K562 (cell line): ENCODE measurements around the gene KRTAP2-2. TPM values are rescaled to one million over a fixed set of nuclear protein-coding genes. Genes with fewer than 3 reads are reported as not detected.
"Not testable (repeated sequence)": the region's sequence is repeated elsewhere in the genome, so short reads cannot be mapped to it uniquely, and the experiment has no call there.

Source experiments
- ATAC-seq: fragments of 200-7000 bp; cut with Tn5 transposase; 3 replicates; pipeline ENCODE4 v1.9.1; 2020; ENCODE audit warnings: moderate library complexity
- BruUV-seq: library from RNA; stranded (reverse); fragments of 400-500 nt; replicated peaks from 2 replicates; lab custom pipeline; 2021; lab: Mats Ljungman, UMichigan
- CTCF ChIA-PET: fragments of 300-600 bp; formaldehyde crosslinking; extraction: SDS; loops from one replicate; lab custom pipeline; 2021; ENCODE audit warnings: low intra/inter-chr PET ratio; lab: Yijun Ruan, JAX
- POLR2A ChIA-PET: fragments of 300-600, 350-650 bp; sonication (Branson Sonifier 250); formaldehyde crosslinking; extraction: SDS; loops from one replicate; lab custom pipeline; 2021; ENCODE audit warnings: antibody characterized with exemption, inconsistent platforms; lab: Yijun Ruan, JAX
- DNase-seq, 4 experiments: peaks; one replicate each; pipeline versions ENCODE4 v3.0.0 to v3.0.0-alpha.2; 2011 to 2018; ENCODE audit warnings: low spot score in 3 of 4, mixed read lengths in 3 of 4; ENCODE audit errors: extremely low read depth in 1 of 4
- FAIRE-seq: peaks from 2 replicates; lab custom pipeline; 2011; peaks lifted over from hg19 to GRCh38; lab: Jason Lieb, UNC
- H2AFZ ChIP-seq: 2 replicates; pipeline ENCODE4 v1.6.0; 2011; ENCODE audit warnings: low read depth, low read length, control low read depth, inconsistent platforms
- H3K27ac ChIP-seq: fragments of 200-600 bp; 3 replicates; pipeline ENCODE4 v1.8.0; 2011; ENCODE audit warnings: low read depth, mild to moderate bottlenecking, control low read depth, inconsistent platforms, low read length, moderate library complexity, mixed read lengths; ENCODE audit errors: extremely low read depth
- H3K27me3 ChIP-seq, 2 experiments: fragments of 300-600 bp in 1 of 2; 2 replicates in 1 of 2; 3 replicates in 1 of 2; pipeline versions ENCODE4 v1.6.0 to v1.8.0; 2011; ENCODE audit warnings: inconsistent platforms in 2 of 2, low read length in 2 of 2, mild to moderate bottlenecking in 1 of 2, mixed read lengths in 1 of 2, moderate library complexity in 1 of 2; ENCODE audit not compliant: control insufficient read depth in 2 of 2, insufficient read depth in 2 of 2
- H3K36me3 ChIP-seq: fragments of 300-600 bp; 3 replicates; pipeline ENCODE4 v1.8.0; 2011; ENCODE audit warnings: mild to moderate bottlenecking, low read length, inconsistent platforms; ENCODE audit not compliant: control insufficient read depth, insufficient read depth
- H3K4me1 ChIP-seq, 2 experiments: fragments of 200-600 bp in 1 of 2; replicated peaks in 1 of 2; 2 replicates in 1 of 2; 3 replicates in 1 of 2; pipeline versions ENCODE4 v1.5.1 to v1.8.0; 2011; ENCODE audit warnings: inconsistent platforms in 2 of 2, low read length in 2 of 2, mild to moderate bottlenecking in 1 of 2, mixed read lengths in 1 of 2, moderate library complexity in 1 of 2; ENCODE audit not compliant: control insufficient read depth in 2 of 2, insufficient read depth in 2 of 2
- H3K4me2 ChIP-seq: 2 replicates; pipeline ENCODE4 v1.6.1; 2011; ENCODE audit warnings: low read length, control low read depth, inconsistent platforms, mixed read lengths; ENCODE audit not compliant: insufficient read depth
- H3K4me3 ChIP-seq: fragments of 200-600 bp; sonication (generic), shearing (Covaris generic); 2 replicates; pipeline ENCODE4 v1.5.1; 2016; ENCODE audit warnings: control low read depth, inconsistent platforms
- H3K79me2 ChIP-seq: fragments of 200-600 bp; 3 replicates; pipeline ENCODE4 v1.8.0; 2011; ENCODE audit warnings: low read length, inconsistent platforms; ENCODE audit not compliant: control insufficient read depth, insufficient read depth
- H3K9ac ChIP-seq, 2 experiments: 2 replicates each; pipeline versions ENCODE4 v1.6.0 to v1.6.1; 2011; ENCODE audit warnings: low read depth in 2 of 2, low read length in 2 of 2, control low read depth in 1 of 2, inconsistent platforms in 1 of 2, mild to moderate bottlenecking in 1 of 2, mixed read lengths in 1 of 2; ENCODE audit not compliant: insufficient read depth in 1 of 2
- H3K9me1 ChIP-seq: one replicate; pipeline ENCODE4 v1.6.0; 2011; ENCODE audit warnings: inconsistent platforms, mild to moderate bottlenecking, low read length, moderate library complexity; ENCODE audit not compliant: control insufficient read depth, insufficient read depth
- H3K9me3 ChIP-seq: replicated peaks from 2 replicates; pipeline ENCODE4 v1.5.1; 2011; ENCODE audit warnings: low read depth, low read length, inconsistent platforms; ENCODE audit not compliant: control insufficient read depth, insufficient read depth
- H4K20me1 ChIP-seq: replicated peaks from 2 replicates; pipeline ENCODE4 v1.6.1; 2011; ENCODE audit warnings: low read length, inconsistent platforms, mixed read lengths; ENCODE audit not compliant: control insufficient read depth, insufficient read depth
- NR2C2 ChIP-seq, 2 experiments: fragments of 200-800 bp in 1 of 2; sonication (Bioruptor generic) in 1 of 2; sonication (generic) in 1 of 2; formaldehyde crosslinking in 1 of 2; IDR thresholded peaks; 2 replicates each; pipeline versions ENCODE4 v1.6.1 to v1.8.0; 2016 to 2022; ENCODE audit warnings: mild to moderate bottlenecking in 1 of 2, missing compliant biosample characterization in 1 of 2, missing genetic modification characterization in 1 of 2, missing genetic modification reagents in 1 of 2
- SREBF1 ChIP-seq: fragments of 150-350 bp; IDR thresholded peaks from 2 replicates; pipeline ENCODE4 v1.6.1; 2014; ENCODE audit warnings: antibody characterized with exemption, low read depth, low read length, borderline replicate concordance
- ZFP1 ChIP-seq: fragments of 450-650 bp; formaldehyde crosslinking; IDR thresholded peaks from 2 replicates; pipeline ENCODE4 v1.4.0; 2020; ENCODE audit warnings: mild to moderate bottlenecking, mixed read lengths
- WGBS: fragments of 100-300 bp; shearing (Covaris generic); methylation state at CpG from one replicate; pipeline ENCODE4 v1.1.6; 2016; ENCODE audit warnings: low coverage, mixed read lengths; ENCODE audit not compliant: insufficient coverage; ENCODE audit errors: missing lambda C conversion rate; 5-methylcytosine and 5-hydroxymethylcytosine counted together
- in situ Hi-C: fragments of 300-500 bp; cut with MboI; formaldehyde crosslinking; loops from 4 replicates; pipeline ENCODE4 v1.15.0; 2018; ENCODE audit warnings: inconsistent platforms, mixed read lengths
- intact Hi-C: fragments of 100-400 bp; cut with micrococcal nuclease; formaldehyde crosslinking; loops from 2 replicates; pipeline ENCODE4 v1.14.2; 2022
- polyA plus RNA-seq, 8 experiments: library from polyadenylated mRNA; depleted of rRNA in 4 of 8; stranded (reverse) in 5 of 8; unstranded in 3 of 8; fragments of >200 nt; fragmentation: Nextera tagmentation in 2 of 8; fragmentation: Illumina TruSeq in 1 of 8; extraction: Ambion mirVana in 2 of 8; extraction: Trizol in 1 of 8; gene quantifications; 2 replicates each; pipeline versions ENCODE4 v1.2.1 to v1.2.3, GENCODE V29; 2011 to 2014; ENCODE audit warnings: inconsistent platforms in 1 of 8, missing spikeins in 1 of 8
- total RNA-seq, 7 experiments: library from RNA; depleted of rRNA in 6 of 7; stranded (reverse); fragments of >200 nt in 6 of 7; fragmentation: Illumina TruSeq in 2 of 7; extraction: Trizol in 2 of 7; gene quantifications; 2 replicates each; pipeline versions ENCODE4 v1.2.1 to v1.2.3, GENCODE V29; 2011 to 2021; ENCODE audit warnings: low replicate concordance in 1 of 7

Gene KRTAP2-2
- total and polyA plus RNA-seq, 9 of the 15 experiments (the other 6 are each of a cell fraction or from before 2014, with no cell fraction given), result not detected

- no peak for TF ChIP-seq NR2C2 (CRISPR knock-in tag; IDR thresholded peaks at IDR 0.05)
- no peak for TF ChIP-seq NR2C2 (tag; IDR thresholded peaks at IDR 0.05)
Measured at GRCh38 chr17:41048441-41048840, 6.6 kb downstream of the KRTAP2-2 start (continued).

GRCh38 chr17:41046735-41047465, 8.1 kb downstream of the KRTAP2-2 start, which contains the start of gene KRTAP2-1:
TSS of gene KRTAP2-1 (minus strand) at chr17:41047316. CDS start at chr17:41047267, 49 bp downstream.
- H3K4me1 ChIP-seq, H3K9ac ChIP-seq, H3K4me3 ChIP-seq, BruUV-seq, H3K9me1 ChIP-seq, H3K36me3 ChIP-seq, H3K27me3 ChIP-seq, DNase-seq, intact Hi-C loops, H2AFZ ChIP-seq, H3K9me3 ChIP-seq, H4K20me1 ChIP-seq, POLR2A ChIA-PET, H3K27ac ChIP-seq, H3K4me2 ChIP-seq, in situ Hi-C loops, CTCF ChIA-PET, H3K79me2 ChIP-seq, ATAC-seq, FAIRE-seq: not testable (repeated sequence)
- WGBS, result 4% methylated on average over 9 of the region's 33 CpGs

GRCh38 chr17:41042953-41043352, 12.1 kb downstream of the KRTAP2-2 start:
- Histone ChIP-seq H3K9me3 (no peaks in the 10 kb centered on the region; the same call in 1 of the 2 replicates), H4K20me1 (no peaks in the 10 kb centered on the region), H3K4me2 (no peak overlapping the region), H3K79me2 (no peaks in the 10 kb centered on the region), H2AFZ (no peak overlapping the region), H3K4me1 (no peaks in the 10 kb centered on the region), H3K27me3 (peaks cover 0 to 2% of the 10 kb centered on the region in 2 experiments; a peak in 2 of 5 replicates), H3K9me1 (no peaks in the 10 kb centered on the region), H3K36me3 (no peaks in the 10 kb centered on the region), H3K9ac (no peak overlapping the region), H3K4me3 (no peak overlapping the region), H3K27ac (no peak overlapping the region)
- ATAC-seq, result no peak
- TF ChIP-seq ZFP1 (CRISPR knock-in tag) (peak; percentile 65; the same call in 1 of the 2 replicates), SREBF1 (no peak)
- no TSS peak for BruUV-seq
- CTCF ChIA-PET, result no interaction called here
- FAIRE-seq, result no peak
- no peak for DNase-seq
- POLR2A ChIA-PET, result no interaction called here
- intact Hi-C loops (no loop called here), in situ Hi-C loops (no loop called here)
- WGBS, result 5% methylated on average over 1 of the region's 1 CpG

DNA sequence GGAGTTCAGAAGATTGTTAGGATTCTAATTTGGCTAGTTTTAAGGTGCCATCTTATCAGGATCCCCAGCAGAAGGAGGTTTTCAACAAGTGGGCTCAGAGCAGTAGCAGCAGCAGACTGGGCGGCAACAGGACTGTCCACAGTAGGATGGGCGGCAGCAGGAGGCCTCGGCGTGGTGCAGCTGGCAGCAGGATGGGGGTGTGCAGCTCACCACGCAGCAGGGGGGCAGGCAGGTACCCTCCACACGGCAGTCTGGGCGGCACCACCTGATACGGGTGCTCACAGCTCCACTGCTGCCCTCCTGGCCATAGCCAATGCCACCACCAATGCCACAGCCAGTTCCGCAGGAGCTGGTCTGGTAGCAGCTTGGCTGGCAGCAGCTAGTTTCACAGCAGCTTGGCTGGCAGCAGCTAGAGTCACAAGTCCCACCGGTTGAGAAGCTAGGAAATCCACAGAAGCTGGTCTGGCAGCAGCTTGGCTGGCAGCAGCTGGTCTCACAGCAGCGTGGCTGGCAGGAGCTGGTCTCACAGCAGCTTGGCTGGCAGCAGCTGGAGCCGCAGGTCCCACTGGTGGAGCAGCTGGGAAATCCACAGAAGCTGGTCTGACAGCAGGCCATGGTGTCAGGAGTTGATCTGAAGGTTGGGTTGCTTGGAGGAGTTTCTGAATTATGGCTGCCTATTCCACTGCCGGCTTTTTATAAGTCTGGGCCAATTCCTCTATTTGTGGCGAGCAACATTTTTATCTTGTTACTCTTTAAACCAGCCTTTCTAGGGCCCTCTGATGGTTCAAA, 14.1 kb downstream of the KRTAP2-2 start, which contains the start of gene KRTAP1-1:
KRTAP1-1 (minus strand) TSS at position 668 of the 789 bp plus-strand sequence; CDS start at position 615, 53 bp downstream.
- H3K4me2 ChIP-seq, ATAC-seq, DNase-seq, POLR2A ChIA-PET, H3K27me3 ChIP-seq, H3K9me1 ChIP-seq, H3K27ac ChIP-seq, H3K9me3 ChIP-seq, CTCF ChIA-PET, H4K20me1 ChIP-seq, H2AFZ ChIP-seq, H3K9ac ChIP-seq, H3K4me3 ChIP-seq, in situ Hi-C loops, H3K36me3 ChIP-seq, BruUV-seq, FAIRE-seq, H3K79me2 ChIP-seq, H3K4me1 ChIP-seq, intact Hi-C loops: not testable (repeated sequence)
- 2% methylated on average over 13 of the region's 14 CpGs for WGBS
